IMR-90 (cell line): Measurements from ENCODE around the gene CCDC51. TPM values are rescaled to one million over a fixed set of nuclear protein-coding genes. Genes with fewer than 3 reads are reported as not detected.

Experiments used
- ATAC-seq: fragments of 200-7000 bp; cut with Tn5 transposase; 2 replicates; pipeline ENCODE4 v1.9.1; 2020; ENCODE audit warnings: low read depth, mild to moderate bottlenecking, moderate library complexity
- BruUV-seq: library from RNA; stranded (reverse); fragments of 400-500 nt; replicated peaks from 2 replicates; lab custom pipeline; 2021; lab: Mats Ljungman, UMichigan
- CTCF ChIA-PET: fragments of 300-600 bp; formaldehyde crosslinking; extraction: SDS; loops from one replicate; lab custom pipeline; 2021; ENCODE audit warnings: antibody characterized with exemption; lab: Yijun Ruan, JAX
- POLR2A ChIA-PET: fragments of 300-600 bp; sonication (Branson Sonifier 250); formaldehyde crosslinking; loops from one replicate; lab custom pipeline; 2022; ENCODE audit warnings: antibody characterized with exemption; ENCODE audit not compliant: unreplicated experiment; lab: Charles Lee
- DNase-seq: peaks from one replicate; pipeline ENCODE4 v3.0.0; 2013
- H2AFZ ChIP-seq: replicated peaks from 2 replicates; pipeline ENCODE3; 2013; ENCODE audit warnings: low read length, mild to moderate bottlenecking; ENCODE audit not compliant: poor library complexity
- H2AK5ac ChIP-seq: 2 replicates; pipeline ENCODE4 v1.6.1; 2013; ENCODE audit warnings: low read depth, low read length, inconsistent platforms
- H2AK9ac ChIP-seq: replicated peaks from 2 replicates; pipeline ENCODE3; 2013; ENCODE audit warnings: mild to moderate bottlenecking, low read depth, low read length, moderate library complexity; ENCODE audit not compliant: poor library complexity
- H2BK120ac ChIP-seq: 2 replicates; pipeline ENCODE4 v1.6.1; 2013; ENCODE audit warnings: low read depth, low read length, inconsistent platforms
- H2BK15ac ChIP-seq: 3 replicates; pipeline ENCODE4 v1.6.1; 2013; ENCODE audit warnings: low read depth, low read length, inconsistent platforms
- H2BK20ac ChIP-seq: 2 replicates; pipeline ENCODE4 v1.6.1; 2013; ENCODE audit warnings: low read depth, mild to moderate bottlenecking, inconsistent platforms, low read length, moderate library complexity
- H2BK5ac ChIP-seq: 2 replicates; pipeline ENCODE4 v1.6.1; 2013; ENCODE audit warnings: mild to moderate bottlenecking, low read depth, low read length, inconsistent platforms; ENCODE audit not compliant: poor library complexity, severe bottlenecking
- H3K14ac ChIP-seq: replicated peaks from 2 replicates; pipeline ENCODE4 v1.6.1; 2013; ENCODE audit warnings: low read depth, low read length, inconsistent platforms
- H3K18ac ChIP-seq: 2 replicates; pipeline ENCODE4 v1.6.1; 2013; ENCODE audit warnings: low read depth, low read length, control low read depth
- H3K23ac ChIP-seq: 2 replicates; pipeline ENCODE4 v1.6.1; 2013; ENCODE audit warnings: low read depth, low read length, inconsistent platforms
- H3K27ac ChIP-seq: 2 replicates; pipeline ENCODE4 v1.5.1; 2013; ENCODE audit warnings: mild to moderate bottlenecking, control low read depth, low read length; ENCODE audit not compliant: insufficient read depth
- H3K27me3 ChIP-seq: 2 replicates; pipeline ENCODE4 v1.6.1; 2013; ENCODE audit warnings: low read length; ENCODE audit not compliant: control insufficient read depth, insufficient read depth
- H3K36me3 ChIP-seq: 2 replicates; pipeline ENCODE4 v1.6.1; 2013; ENCODE audit warnings: low read length, mixed read lengths; ENCODE audit not compliant: control insufficient read depth, insufficient read depth
- H3K4ac ChIP-seq: 2 replicates; pipeline ENCODE4 v1.6.1; 2013; ENCODE audit warnings: low read depth, low read length, inconsistent platforms
- H3K4me1 ChIP-seq: 2 replicates; pipeline ENCODE4 v1.6.1; 2013; ENCODE audit warnings: low read length, mixed read lengths; ENCODE audit not compliant: control insufficient read depth, insufficient read depth
- H3K4me2 ChIP-seq: 2 replicates; pipeline ENCODE4 v1.6.1; 2013; ENCODE audit warnings: low read depth, mild to moderate bottlenecking, control low read depth, low read length, moderate library complexity
- H3K4me3 ChIP-seq: 2 replicates; pipeline ENCODE4 v1.5.1; 2013; ENCODE audit warnings: low read depth, mild to moderate bottlenecking, control low read depth, low read length, moderate library complexity; ENCODE audit not compliant: insufficient read depth
- H3K56ac ChIP-seq: 2 replicates; pipeline ENCODE4 v1.6.1; 2013; ENCODE audit warnings: low read length, inconsistent platforms; ENCODE audit not compliant: insufficient read depth; ENCODE audit errors: extremely low read depth
- H3K79me1 ChIP-seq, 2 experiments: 2 replicates each; pipeline ENCODE4 v1.6.1; 2013; ENCODE audit warnings: low read length in 2 of 2, inconsistent platforms in 1 of 2, low read depth in 1 of 2
- H3K9ac ChIP-seq: 2 replicates; pipeline ENCODE4 v1.6.1; 2013; ENCODE audit warnings: low read depth, low read length, control low read depth
- H3K9me1 ChIP-seq: 2 replicates; pipeline ENCODE4 v1.6.1; 2013; ENCODE audit warnings: low read length, inconsistent platforms; ENCODE audit not compliant: insufficient read depth
- H3K9me3 ChIP-seq: 2 replicates; pipeline ENCODE4 v1.6.1; 2013; ENCODE audit warnings: low read length; ENCODE audit not compliant: control insufficient read depth, insufficient read depth
- H4K20me1 ChIP-seq: 2 replicates; pipeline ENCODE4 v1.6.1; 2013; ENCODE audit warnings: low read length, inconsistent platforms; ENCODE audit not compliant: insufficient read depth
- H4K5ac ChIP-seq: 2 replicates; pipeline ENCODE4 v1.6.1; 2013; ENCODE audit warnings: mild to moderate bottlenecking, low read depth, low read length, control low read depth
- H4K8ac ChIP-seq, 2 experiments: 2 replicates each; pipeline ENCODE4 v1.6.1; 2013; ENCODE audit warnings: low read depth in 2 of 2, low read length in 2 of 2, control low read depth in 1 of 2, inconsistent platforms in 1 of 2
- H4K91ac ChIP-seq: 2 replicates; pipeline ENCODE4 v1.6.1; 2013; ENCODE audit warnings: low read depth, low read length, inconsistent platforms; ENCODE audit not compliant: insufficient read depth
- FOS ChIP-seq: fragments of 150-350 bp; IDR thresholded peaks from 2 replicates; pipeline ENCODE4 v1.6.1; 2016; ENCODE audit warnings: low read depth, low read length
- RFX5 ChIP-seq: IDR thresholded peaks from 2 replicates; pipeline ENCODE4 v1.8.0; 2012; ENCODE audit warnings: low read depth, mild to moderate bottlenecking, low read length, moderate library complexity
- whole genome bisulfite sequencing, 2 experiments: methylation state at CpG; one replicate each; pipeline versions ENCODE4 v1.1.5 to v1.1.7; 2013; ENCODE audit warnings: missing lambda C conversion rate in 2 of 2; ENCODE audit not compliant: insufficient read length in 1 of 2; ENCODE audit errors: extremely low coverage in 2 of 2; 5-methylcytosine and 5-hydroxymethylcytosine counted together
- dilution Hi-C: fragments of 300-500 bp; cut with HindIII; formaldehyde crosslinking; loops from one replicate; pipeline ENCODE4 v1.14.3; 2018; ENCODE audit warnings: low sequenced_read_pairs; ENCODE audit not compliant: unreplicated experiment
- in situ Hi-C: fragments of 300-500 bp; cut with MboI; formaldehyde crosslinking; loops from 3 replicates; pipeline ENCODE4 v1.14.3; 2019; ENCODE audit warnings: low sequenced_read_pairs, inconsistent platforms, mixed read lengths
- intact Hi-C: fragments of 100-400 bp; cut with micrococcal nuclease; formaldehyde crosslinking; loops from 2 replicates; pipeline ENCODE4 v1.10.0; 2022
- polyA plus RNA-seq, 3 experiments: library from polyadenylated mRNA; depleted of rRNA; stranded (reverse); fragments of >200 nt; gene quantifications; 2 replicates each; pipeline ENCODE4 v1.2.3, GENCODE V29; 2012; ENCODE audit warnings: low replicate concordance in 1 of 3
- total RNA-seq: library from RNA; depleted of rRNA; stranded (reverse); fragments of >200 nt; gene quantifications from 2 replicates; pipeline ENCODE4 v1.2.3, GENCODE V29; 2012

The CCDC51 gene
- total and polyA plus RNA-seq, 2 of the 4 experiments (the other 2 are of a cell fraction): 11.0 to 16.1 TPM

- intact Hi-C loops: loop anchor here (5.0 kb wide), 2 partner anchors 37 to 67 kb away; no protein-coding TSS in a partner anchor
- BruUV-seq: no TSS peak
Measured at GRCh38 chr3:48388966-48389365, 51.0 kb downstream of the CCDC51 start.

More at GRCh38 chr3:48388966-48389365, 51.0 kb downstream of the CCDC51 start:
- TF ChIP-seq RFX5: no peak
- no peak for TF ChIP-seq FOS
- Histone ChIP-seq H3K4me1 (no peaks in the 10 kb centered on the region), H3K27me3 (peaks cover 9% of the 10 kb centered on the region; the same call in 1 of the 2 replicates), H3K4me2 (no peak overlapping the region), H2BK5ac (no peak overlapping the region), H3K9me1 (no peaks in the 10 kb centered on the region), H3K79me1 (no peaks in the 10 kb centered on the region), H3K14ac (no peak overlapping the region), H2AFZ (no peak overlapping the region), H3K18ac (no peak overlapping the region), H3K56ac (no peak overlapping the region), H2BK15ac (no peak overlapping the region), H2BK120ac (no peak overlapping the region), H2AK9ac (no peak overlapping the region), H4K8ac (no peak overlapping the region), H2AK5ac (no peak overlapping the region), H3K9ac (no peak overlapping the region), H3K4ac (no peak overlapping the region), H3K9me3 (no peaks in the 10 kb centered on the region; the same call in 1 of the 2 replicates), H3K36me3 (no peaks in the 10 kb centered on the region), H4K5ac (no peak overlapping the region), H4K20me1 (no peaks in the 10 kb centered on the region), H4K91ac (no peak overlapping the region), H2BK20ac (no peak overlapping the region), H3K4me3 (no peak overlapping the region), H3K23ac (no peak overlapping the region), H3K27ac (no peak overlapping the region)
- no CpG with 5 or more reads among the region's 2 CpGs for WGBS, 2 experiments
- POLR2A ChIA-PET: interaction anchor here (0.9 kb wide), 1 partner anchor 83 kb away, joined by 4 read pairs; no protein-coding TSS in a partner anchor
- DNase-seq (no peak), ATAC-seq (no peak)
- in situ Hi-C loops (no loop called here), dilution Hi-C loops (no loop called here)
- CTCF ChIA-PET: no interaction called here
